Sigmoid colon (tissue), 7 donors: ENCODE results near the gene EVA1C. TPM values are rescaled to one million over a fixed set of nuclear protein-coding genes. Genes with fewer than 3 reads are reported as not detected.

Experiments
- DNase-seq: peaks from one replicate; pipeline ENCODE4 v3.0.0-alpha.2; 2019
- H3K27ac ChIP-seq, 4 donors: fragments of 200-600 bp; sonication (generic); one replicate each; pipeline ENCODE4 v1.5.1; 2016 to 2019; ENCODE audit warnings: mild to moderate bottlenecking in 1 of 4
- H3K27me3 ChIP-seq, 3 donors: fragments of 200-600 bp; sonication (generic); one replicate each; pipeline ENCODE4 v1.5.1; 2019; ENCODE audit warnings: mild to moderate bottlenecking in 1 of 3
- H3K36me3 ChIP-seq, 4 donors: fragments of 200-600 bp; sonication (generic); one replicate each; pipeline ENCODE4 v1.5.1; 2016 to 2019
- H3K4me1 ChIP-seq, 4 donors: fragments of 200-600 bp; sonication (generic); one replicate each; pipeline ENCODE4 v1.5.1; 2017 to 2019
- H3K4me3 ChIP-seq, 4 donors: fragments of 200-600 bp; sonication (generic); one replicate each; pipeline ENCODE4 v1.5.1; 2017 to 2019; ENCODE audit warnings: mild to moderate bottlenecking in 2 of 4, moderate library complexity in 1 of 4
- H3K9me3 ChIP-seq, 4 donors: fragments of 200-600 bp in 3 of 4; sonication (generic) in 3 of 4; one replicate each; pipeline versions ENCODE4 v1.5.1 to v1.6.1; 2013 to 2019
- EP300 ChIP-seq, 4 donors: sonication (generic); formaldehyde crosslinking; IDR thresholded peaks; one replicate each; pipeline ENCODE4 v1.6.1; 2017; ENCODE audit warnings: antibody characterized with exemption in 4 of 4
- POLR2A ChIP-seq, 2 donors: fragments of 450-650 bp; IDR thresholded peaks; one replicate each; pipeline ENCODE4 v1.6.1; 2016; ENCODE audit warnings: antibody characterized with exemption in 2 of 2, mild to moderate bottlenecking in 2 of 2, moderate library complexity in 2 of 2
- POLR2AphosphoS5 ChIP-seq, 4 donors: sonication (generic); formaldehyde crosslinking; IDR thresholded peaks; one replicate each; pipeline ENCODE4 v1.6.1; 2017; ENCODE audit warnings: antibody characterized with exemption in 4 of 4
- WGBS, 2 donors: extraction: QIAGEN DNeasy Blood & Tissue Kit; methylation state at CpG; one replicate each; pipeline ENCODE4 v1.1.7; 2013; 5-methylcytosine and 5-hydroxymethylcytosine counted together
- intact Hi-C: fragments of 100-400 bp; cut with DNase I; formaldehyde crosslinking; loops from one replicate; pipeline ENCODE4 v1.15.1; 2023
- polyA plus RNA-seq, 3 donors: library from polyadenylated mRNA; stranded (reverse); fragments of 200-250 nt; gene quantifications; one replicate each; pipeline ENCODE4 v1.2.3, GENCODE V29; 2013
- total RNA-seq, 4 donors: library from RNA; depleted of rRNA; stranded (reverse); fragments of >200 nt; gene quantifications; one replicate each; pipeline ENCODE4 v1.1.0, GENCODE V29; 2016
- TF ChIP-seq, protein P1 (sequence below), 4 experiments: fragments of 450-650 bp in 3 of 4; fragments of 200-600 bp in 1 of 4; IDR thresholded peaks; one replicate each; pipeline ENCODE4 v1.5.1; 2016 to 2019; ENCODE audit warnings: antibody characterized with exemption in 4 of 4, mild to moderate bottlenecking in 3 of 4, moderate library complexity in 2 of 4
- donor health status: healthy with polysubstance abuse.
- donor health status: Bipolar disorder and iron deficiency.
- donor health status: healthy.

EVA1C gene
- total and polyA plus RNA-seq, 7 donors: 3.5 to 53.8 (median 32.1) TPM

DNA sequence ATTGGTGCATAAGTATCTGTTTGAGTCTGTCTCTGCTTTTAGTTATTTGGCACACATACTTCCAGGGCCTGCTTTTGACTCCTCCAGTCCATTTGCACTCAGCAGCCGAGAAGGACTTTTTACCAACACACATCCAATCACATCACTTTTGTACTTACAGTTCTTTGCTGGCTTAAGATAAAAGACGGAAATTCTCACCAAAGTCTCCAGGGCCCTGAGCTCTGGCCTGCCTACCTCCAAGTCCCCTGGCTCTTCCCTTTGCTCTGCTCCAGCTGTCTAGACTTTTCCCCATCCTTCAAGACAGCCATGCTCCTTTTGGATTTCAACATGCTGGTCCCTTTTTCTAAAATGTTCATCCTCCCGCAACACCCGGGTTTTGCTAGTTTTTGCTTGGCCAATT lies 2.2 kb upstream of the EVA1C start:
- no peak for TF ChIP-seq POLR2A (IDR thresholded peaks at IDR 0.05)
- no peak for TF ChIP-seq POLR2AphosphoS5 (IDR thresholded peaks at IDR 0.05)
- TF ChIP-seq EP300 (IDR thresholded peaks at IDR 0.05): no peak
- TF ChIP-seq, protein P1, sequence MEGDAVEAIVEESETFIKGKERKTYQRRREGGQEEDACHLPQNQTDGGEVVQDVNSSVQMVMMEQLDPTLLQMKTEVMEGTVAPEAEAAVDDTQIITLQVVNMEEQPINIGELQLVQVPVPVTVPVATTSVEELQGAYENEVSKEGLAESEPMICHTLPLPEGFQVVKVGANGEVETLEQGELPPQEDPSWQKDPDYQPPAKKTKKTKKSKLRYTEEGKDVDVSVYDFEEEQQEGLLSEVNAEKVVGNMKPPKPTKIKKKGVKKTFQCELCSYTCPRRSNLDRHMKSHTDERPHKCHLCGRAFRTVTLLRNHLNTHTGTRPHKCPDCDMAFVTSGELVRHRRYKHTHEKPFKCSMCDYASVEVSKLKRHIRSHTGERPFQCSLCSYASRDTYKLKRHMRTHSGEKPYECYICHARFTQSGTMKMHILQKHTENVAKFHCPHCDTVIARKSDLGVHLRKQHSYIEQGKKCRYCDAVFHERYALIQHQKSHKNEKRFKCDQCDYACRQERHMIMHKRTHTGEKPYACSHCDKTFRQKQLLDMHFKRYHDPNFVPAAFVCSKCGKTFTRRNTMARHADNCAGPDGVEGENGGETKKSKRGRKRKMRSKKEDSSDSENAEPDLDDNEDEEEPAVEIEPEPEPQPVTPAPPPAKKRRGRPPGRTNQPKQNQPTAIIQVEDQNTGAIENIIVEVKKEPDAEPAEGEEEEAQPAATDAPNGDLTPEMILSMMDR (IDR thresholded peaks at IDR 0.05): no peak
- intact Hi-C loops: loop anchor here (5.0 to 10.0 kb wide), 3 partner anchors 47 to 362 kb away; partner anchors contain the start of gene PAXBP1
- H3K4me1 ChIP-seq: peaks cover 0 to 39% (median 26%) of the 10 kb centered on the region in 4 donors
- H3K4me3 ChIP-seq: no peak overlapping the region
- no peaks in the 10 kb centered on the region for H3K36me3 ChIP-seq
- H3K9me3 ChIP-seq: no peaks in the 10 kb centered on the region
- 93% methylated on average over 4 of the region's 4 CpGs for WGBS, 2 donors
- no peaks in the 10 kb centered on the region for H3K27me3 ChIP-seq
- peak overlapping the region; percentile 95 to 98 (median 96) for H3K27ac ChIP-seq
- no peak for DNase-seq

DNA sequence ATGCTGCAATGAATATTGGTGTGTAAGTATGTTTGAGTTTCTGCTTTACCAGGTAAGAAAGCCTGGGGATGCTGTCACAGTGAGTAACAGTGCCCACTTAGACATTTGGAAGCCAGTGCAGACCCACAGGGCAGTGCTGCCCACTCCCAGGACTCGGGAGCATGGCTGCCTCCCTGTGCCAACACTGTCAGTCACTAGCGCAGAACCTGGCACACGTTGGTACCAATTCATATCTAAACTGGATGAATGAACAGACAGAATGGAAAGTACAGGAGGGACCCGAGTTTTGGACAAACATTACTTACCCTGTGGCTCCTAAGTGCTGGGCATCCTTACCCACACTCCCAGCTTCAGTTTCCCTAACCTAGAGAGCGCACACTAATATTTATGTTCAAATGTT lies 1.6 kb upstream of the EVA1C start:
- intact Hi-C loops: loop anchor here (1.0 to 10.0 kb wide), 4 partner anchors 18 to 361 kb away; partner anchors contain the start of genes PAXBP1 and URB1
- Histone ChIP-seq H3K27ac (peak overlapping the region; percentile 95 to 98 (median 96)), H3K27me3 (no peaks in the 10 kb centered on the region), H3K4me3 (peak overlapping the region; percentile 70 to 83 (median 80)), H3K9me3 (no peaks in the 10 kb centered on the region), H3K4me1 (peaks cover 0 to 40% (median 26%) of the 10 kb centered on the region in 4 donors), H3K36me3 (no peaks in the 10 kb centered on the region)
- 68 to 83% methylated on average over 5 of the region's 5 CpGs for WGBS, 2 donors
- DNase-seq: no peak
- TF ChIP-seq, protein P1 (IDR thresholded peaks at IDR 0.05): no peak
- TF ChIP-seq POLR2A (IDR thresholded peaks at IDR 0.05) (no peak), EP300 (IDR thresholded peaks at IDR 0.05) (no peak), POLR2AphosphoS5 (IDR thresholded peaks at IDR 0.05) (no peak)

DNA sequence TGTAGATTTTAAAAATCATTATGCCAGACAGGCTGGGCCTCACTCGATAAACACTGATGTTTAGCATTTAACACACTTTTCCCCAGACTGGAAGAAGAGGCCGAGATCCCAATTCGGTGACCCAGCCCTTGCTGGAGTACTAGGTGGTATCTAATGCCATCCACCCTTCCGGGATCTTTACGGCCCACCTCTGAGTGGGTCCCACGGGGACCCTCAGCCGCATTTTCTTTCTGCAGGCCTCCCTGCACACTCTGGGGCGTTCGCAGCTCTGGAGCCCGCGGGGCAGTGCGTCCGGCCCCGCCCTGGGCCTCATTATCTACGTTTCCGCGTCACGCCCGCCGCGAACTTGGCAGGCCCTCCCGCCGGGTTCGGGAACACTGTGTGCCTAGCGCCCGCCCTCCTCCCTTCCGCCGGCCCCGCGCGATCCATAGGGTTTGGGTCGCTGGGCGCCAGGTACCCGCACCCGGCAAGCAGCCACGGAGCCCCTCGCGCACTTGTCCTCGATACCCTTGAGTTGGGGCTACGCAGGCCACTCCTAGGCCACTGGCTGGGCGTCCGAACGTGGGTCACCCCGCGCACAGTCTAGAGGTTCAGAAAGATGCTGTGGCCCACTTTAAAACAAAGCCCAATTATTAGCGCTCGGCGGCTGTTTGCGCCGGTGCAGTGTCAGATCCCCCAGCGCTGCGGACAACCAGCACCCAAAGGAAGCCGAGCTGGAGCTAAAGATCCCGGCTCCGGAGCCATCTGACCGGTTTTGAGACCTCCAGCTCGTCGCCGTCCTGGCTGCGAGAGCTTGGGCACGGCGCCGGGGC lies 950 bp upstream of the EVA1C start:
- H3K27me3 ChIP-seq: no peaks in the 10 kb centered on the region
- no peaks in the 10 kb centered on the region for H3K9me3 ChIP-seq
- DNase-seq: peak; percentile 97
- intact Hi-C loops: loop anchor here (1.0 to 10.0 kb wide), 5 partner anchors 18 to 361 kb away; partner anchors contain the start of genes PAXBP1 and URB1
- no peaks in the 10 kb centered on the region for H3K36me3 ChIP-seq
- peaks cover 0 to 40% (median 26%) of the 10 kb centered on the region in 4 donors for H3K4me1 ChIP-seq
- TF ChIP-seq, protein P1 (IDR thresholded peaks at IDR 0.05): no peak
- TF ChIP-seq POLR2AphosphoS5 (IDR thresholded peaks at IDR 0.05) (peak; percentile 94 to 97 (median 96)), POLR2A (IDR thresholded peaks at IDR 0.05) (peak; percentile 75 to 78), EP300 (IDR thresholded peaks at IDR 0.05) (peak; percentile 74 to 97 (median 92))
- peak overlapping the region; percentile 70 to 83 (median 80) for H3K4me3 ChIP-seq
- WGBS, 2 donors: 1 to 3% methylated on average over 63 of the region's 63 CpGs
- H3K27ac ChIP-seq: peak overlapping the region; percentile 95 to 98 (median 96)

DNA sequence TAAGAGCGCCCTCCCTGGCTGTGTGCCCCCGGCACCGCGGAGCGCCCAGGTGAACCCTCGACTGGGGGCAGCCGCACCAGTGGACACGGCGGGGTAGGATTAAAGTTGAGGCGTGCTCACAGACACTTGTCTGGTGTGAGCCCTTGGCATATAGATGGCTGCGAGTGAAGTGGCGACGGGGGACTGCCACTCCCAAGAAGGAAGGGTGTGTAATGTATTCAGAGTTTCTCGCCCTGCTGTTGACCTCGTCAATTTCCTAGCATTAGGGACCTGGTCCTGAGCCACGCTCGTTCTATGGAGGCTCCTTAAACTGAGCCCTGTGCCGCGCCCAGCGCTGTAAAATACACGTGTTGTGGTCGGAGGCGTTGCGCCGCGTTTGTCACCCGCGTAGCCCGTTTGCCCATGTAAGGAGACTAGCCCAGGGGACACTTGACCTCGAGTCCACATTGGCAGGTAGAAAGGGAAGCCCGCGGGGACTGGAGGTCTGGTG lies 554 bp downstream of the EVA1C start:
- TF ChIP-seq, protein P1 (IDR thresholded peaks at IDR 0.05): no peak
- TF ChIP-seq EP300 (IDR thresholded peaks at IDR 0.05): no peak
- peak; percentile 23 to 67 (median 39) for TF ChIP-seq POLR2AphosphoS5 (IDR thresholded peaks at IDR 0.05)
- TF ChIP-seq POLR2A (IDR thresholded peaks at IDR 0.05): peak in 1 of 2 donors; percentile 35
- Histone ChIP-seq H3K27ac (peak overlapping the region; percentile 95 to 98 (median 96)), H3K27me3 (no peaks in the 10 kb centered on the region), H3K4me1 (peaks cover 0 to 40% (median 26%) of the 10 kb centered on the region in 4 donors), H3K4me3 (peak overlapping the region; percentile 70 to 83 (median 80)), H3K36me3 (peaks cover 0 to 4% (median 0%) of the 10 kb centered on the region in 4 donors), H3K9me3 (no peaks in the 10 kb centered on the region)
- peak; percentile 81 for DNase-seq
- intact Hi-C loops: loop anchor here (2.0 to 10.0 kb wide), 4 partner anchors 44 to 359 kb away; partner anchors contain the start of gene PAXBP1
- WGBS, 2 donors: 5 to 20% methylated on average over 32 of the region's 32 CpGs
